CD4-positive, alpha-beta T cell (primary cell): Measurements from ENCODE around the gene SDE2. TPM values are rescaled to one million over a fixed set of nuclear protein-coding genes. Genes with fewer than 3 reads are reported as not detected.

Source experiments
- ATAC-seq: fragments of 200-7000 bp; cut with Tn5 transposase; one replicate; pipeline ENCODE4 v1.10.0; 2022; ENCODE audit warnings: mild to moderate bottlenecking; ENCODE audit not compliant: poor library complexity
- CTCF ChIA-PET: fragments of 350-600 bp; sonication (Branson Sonifier 250); formaldehyde crosslinking; loops from one replicate; lab custom pipeline; 2021; ENCODE audit warnings: antibody characterized with exemption, inconsistent platforms; lab: Charles Lee
- POLR2A ChIA-PET: fragments of 350-600 bp; sonication (Branson Sonifier 250); formaldehyde crosslinking; loops from one replicate; lab custom pipeline; 2021; ENCODE audit warnings: antibody characterized with exemption, inconsistent platforms; lab: Charles Lee
- DNase-seq, 14 experiments: peaks; one replicate each; pipeline ENCODE4 v3.0.0-alpha.2; 2013 to 2020; ENCODE audit warnings: mixed read lengths in 2 of 14
- H3K27ac ChIP-seq, 2 donors: one replicate each; pipeline versions ENCODE4 v1.5.1 to v1.7.0; 2013; ENCODE audit warnings: low read length in 2 of 2, low read depth in 1 of 2, mild to moderate bottlenecking in 1 of 2
- H3K27me3 ChIP-seq, 2 experiments: 1 replicate in 1 of 2; 2 replicates in 1 of 2; pipeline versions ENCODE4 v1.6.1 to v1.7.0; 2013; ENCODE audit warnings: low read length in 2 of 2, control low read depth in 1 of 2, mild to moderate bottlenecking in 1 of 2, moderate library complexity in 1 of 2; ENCODE audit not compliant: insufficient read depth in 2 of 2, control insufficient read depth in 1 of 2
- H3K36me3 ChIP-seq: one replicate; pipeline ENCODE4 v1.6.1; 2013; ENCODE audit warnings: low read length, control low read depth; ENCODE audit not compliant: insufficient read depth
- H3K4me1 ChIP-seq: one replicate; pipeline ENCODE4 v1.6.1; 2013; ENCODE audit warnings: low read length, control low read depth; ENCODE audit not compliant: insufficient read depth
- H3K4me3 ChIP-seq: one replicate; pipeline ENCODE4 v1.5.1; 2013; ENCODE audit warnings: mild to moderate bottlenecking, low read length, moderate library complexity
- H3K9me3 ChIP-seq, 2 experiments: 1 replicate in 1 of 2; 2 replicates in 1 of 2; pipeline versions ENCODE4 v1.6.1 to v1.7.0; 2013; ENCODE audit warnings: low read length in 2 of 2, mild to moderate bottlenecking in 2 of 2, control low read depth in 1 of 2, moderate library complexity in 1 of 2; ENCODE audit not compliant: control insufficient read depth in 1 of 2, insufficient read depth in 1 of 2
- H3K27ac Mint-ChIP-seq: one replicate; pipeline ENCODE4 v1.8.0; 2020; ENCODE audit warnings: mixed read lengths
- H3K27me3 Mint-ChIP-seq: one replicate; pipeline ENCODE4 v1.8.0; 2021; ENCODE audit warnings: mixed read lengths
- H3K36me3 Mint-ChIP-seq: one replicate; pipeline ENCODE4 v1.8.0; 2021; ENCODE audit warnings: low read depth, mixed read lengths
- H3K4me1 Mint-ChIP-seq: one replicate; pipeline ENCODE4 v1.8.0; 2021; ENCODE audit warnings: low read depth, mixed read lengths
- H3K4me3 Mint-ChIP-seq: one replicate; pipeline ENCODE4 v1.8.0; 2020; ENCODE audit warnings: mild to moderate bottlenecking, mixed read lengths
- H3K9me3 Mint-ChIP-seq: one replicate; pipeline ENCODE4 v1.8.0; 2020; ENCODE audit warnings: mixed read lengths
- intact Hi-C, 2 experiments: fragments of 100-400 bp; cut with DNase I in 1 of 2; cut with micrococcal nuclease in 1 of 2; formaldehyde crosslinking; loops; one replicate each; pipeline versions ENCODE4 v1.15.1 to v1.9.0; 2023 to 2025; cut with DNase I, micrococcal nuclease
- polyA plus RNA-seq, 2 donors: library from polyadenylated mRNA; unstranded; fragments of 120-200 nt; gene quantifications; one replicate each; pipeline ENCODE4 v1.2.1, GENCODE V29; 2013
- total RNA-seq, 174 experiments: library from RNA in 2 of 174; stranded (reverse) in 2 of 174; gene quantifications; one replicate each; pipeline ENCODE4 v1.2.3 and lab custom pipeline; 2021 to 2026
- TF ChIP-seq, protein P1 (sequence below): fragments of 200-600 bp; IDR thresholded peaks from one replicate; pipeline ENCODE4 v1.8.0; 2022; ENCODE audit warnings: antibody characterized with exemption, mild to moderate bottlenecking

Gene SDE2
- total RNA-seq (10 to 100 TPM; 48.2 to 49.3 TPM), total RNA-seq (lab: John Stamatoyannopoulos, UW) (48.5 to 195 (median 76.8) reads per million in 172 experiments)
- 13.7 TPM for polyA plus RNA-seq (2013, experiment 1 of 2)
- 12.2 TPM for polyA plus RNA-seq (2013, experiment 2 of 2)

GRCh38 chr1:225999227-225999911 is at the start of gene SDE2:
TSS of gene SDE2 (minus strand) at chr1:225999343. CDS start at chr1:225999312, 31 bp downstream.
- ATAC-seq (peak; percentile 75), DNase-seq (peak; percentile 99 to 100 (median 100))
- no peaks in the 10 kb centered on the region for H3K27me3 ChIP-seq
- peaks cover 68% of the 10 kb centered on the region for H3K4me1 ChIP-seq
- Mint-ChIP-seq H3K9me3 (no peaks in the 10 kb centered on the region), H3K27ac (peak within 1 kb of the TSS; percentile 96), H3K4me3 (peak within 1 kb of the TSS; percentile 99), H3K36me3 (peaks cover 42% of the 10 kb centered on the region), H3K27me3 (no peaks in the 10 kb centered on the region), H3K4me1 (peaks cover 83% of the 10 kb centered on the region)
- peak within 1 kb of the TSS; percentile 88 for H3K4me3 ChIP-seq
- no peaks in the 10 kb centered on the region for H3K9me3 ChIP-seq
- peaks cover 16% of the 10 kb centered on the region for H3K36me3 ChIP-seq
- ChIA-PET CTCF (interaction anchor here (0.9 to 2.4 kb wide), 5 partner anchors 12 to 222 kb away, joined by 4 to 27 read pairs (median 6); partner anchors contain the start of genes H3-3A and SRP9), POLR2A (interaction anchor here (0.6 to 14.9 kb wide), 53 partner anchors 9 to 941 kb away, joined by 3 to 750 read pairs (median 5); partner anchors contain the start of genes COQ8A, H3-3A, LBR and LIN9)
- intact Hi-C loops: loop anchor here (1.0 to 5.0 kb wide), 7 partner anchors 63 to 572 kb away; partner anchors contain the start of genes PYCR2 (in 2 of the 2), H3-3A (in 1 of the 2), LBR (in 1 of the 2) and SRP9 (in 1 of the 2)
- TF ChIP-seq, protein P1, sequence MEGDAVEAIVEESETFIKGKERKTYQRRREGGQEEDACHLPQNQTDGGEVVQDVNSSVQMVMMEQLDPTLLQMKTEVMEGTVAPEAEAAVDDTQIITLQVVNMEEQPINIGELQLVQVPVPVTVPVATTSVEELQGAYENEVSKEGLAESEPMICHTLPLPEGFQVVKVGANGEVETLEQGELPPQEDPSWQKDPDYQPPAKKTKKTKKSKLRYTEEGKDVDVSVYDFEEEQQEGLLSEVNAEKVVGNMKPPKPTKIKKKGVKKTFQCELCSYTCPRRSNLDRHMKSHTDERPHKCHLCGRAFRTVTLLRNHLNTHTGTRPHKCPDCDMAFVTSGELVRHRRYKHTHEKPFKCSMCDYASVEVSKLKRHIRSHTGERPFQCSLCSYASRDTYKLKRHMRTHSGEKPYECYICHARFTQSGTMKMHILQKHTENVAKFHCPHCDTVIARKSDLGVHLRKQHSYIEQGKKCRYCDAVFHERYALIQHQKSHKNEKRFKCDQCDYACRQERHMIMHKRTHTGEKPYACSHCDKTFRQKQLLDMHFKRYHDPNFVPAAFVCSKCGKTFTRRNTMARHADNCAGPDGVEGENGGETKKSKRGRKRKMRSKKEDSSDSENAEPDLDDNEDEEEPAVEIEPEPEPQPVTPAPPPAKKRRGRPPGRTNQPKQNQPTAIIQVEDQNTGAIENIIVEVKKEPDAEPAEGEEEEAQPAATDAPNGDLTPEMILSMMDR: no peak
- peak within 1 kb of the TSS; percentile 99 for H3K27ac ChIP-seq

DNA sequence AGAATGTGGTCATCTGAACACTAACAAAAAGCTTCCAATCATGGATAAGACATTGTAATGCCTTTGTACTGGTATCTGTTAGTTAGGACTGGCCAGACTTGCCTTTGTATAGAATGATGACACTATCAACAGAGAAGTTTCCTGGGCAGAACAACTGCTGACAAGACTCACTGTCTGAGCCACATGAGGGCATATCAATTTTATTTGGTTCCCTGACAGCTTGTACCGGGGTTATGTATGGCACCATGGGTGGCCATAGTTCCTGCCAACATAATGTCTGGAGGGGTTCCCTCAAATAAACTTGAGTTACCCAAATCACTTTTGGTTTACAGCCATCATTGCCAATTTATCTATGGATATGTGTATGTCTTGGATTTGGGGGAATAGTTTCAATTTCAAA is 49.7 kb upstream of the SDE2 start:
- H3K4me3 ChIP-seq: no peak overlapping the region
- DNase-seq: no peak
- Mint-ChIP-seq H3K27ac (no peak overlapping the region), H3K9me3 (no peaks in the 10 kb centered on the region), H3K27me3 (no peaks in the 10 kb centered on the region), H3K36me3 (no peaks in the 10 kb centered on the region), H3K4me3 (no peak overlapping the region), H3K4me1 (no peaks in the 10 kb centered on the region)
- H3K27ac ChIP-seq: no peak overlapping the region
- H3K9me3 ChIP-seq: no peaks in the 10 kb centered on the region
- peaks cover 7% of the 10 kb centered on the region for H3K36me3 ChIP-seq
- ChIA-PET POLR2A (interaction anchor here (1.5 kb wide), 1 partner anchor 14 kb away, joined by 4 read pairs; the partner anchor contains the start of gene H3-3A), CTCF (no interaction called here)
- ATAC-seq: no peak
- no peaks in the 10 kb centered on the region for H3K27me3 ChIP-seq
- TF ChIP-seq, protein P1: no peak
- H3K4me1 ChIP-seq: no peaks in the 10 kb centered on the region
- intact Hi-C loops: no loop called here

- intact Hi-C loops: no loop called here
- Mint-ChIP-seq H3K27me3 (no peaks in the 10 kb centered on the region), H3K4me3 (no peak overlapping the region), H3K36me3 (no peaks in the 10 kb centered on the region), H3K27ac (no peak overlapping the region), H3K4me1 (no peaks in the 10 kb centered on the region), H3K9me3 (no peaks in the 10 kb centered on the region)
- no peak for ATAC-seq
- TF ChIP-seq, protein P1: no peak
- CTCF ChIA-PET: no interaction called here
- Histone ChIP-seq H3K27me3 (no peaks in the 10 kb centered on the region), H3K36me3 (peaks cover 6% of the 10 kb centered on the region), H3K4me1 (peaks cover 5% of the 10 kb centered on the region), H3K9me3 (no peaks in the 10 kb centered on the region), H3K27ac (no peak overlapping the region), H3K4me3 (no peak overlapping the region)
- POLR2A ChIA-PET: interaction anchor here (0.5 to 1.5 kb wide), 3 partner anchors 15 to 48 kb away, joined by 3 to 4 read pairs (median 4); partner anchors contain the start of gene H3-3A
- no peak for DNase-seq
Measured at GRCh38 chr1:226047495-226047894, 48.4 kb upstream of the SDE2 start.
